ENCODE data around the gene SYVN1. TPM values are rescaled to one million over a fixed set of nuclear protein-coding genes. Genes with fewer than 3 reads are reported as not detected.

SYVN1 gene
- total and polyA plus RNA-seq, 2 donors (not counting 3 experiments of a cell fraction or from before 2014, with no cell fraction given), result 34.5 to 45.1 TPM

- no peak overlapping the region for H3K4me3 ChIP-seq (replicated peaks in 1 of 3; ENCODE audit: insufficient read depth in 1 of 3, low read depth in 1 of 3, low read length in 3 of 3)
- peaks cover 3% of the 10 kb centered on the region for H3K79me2 ChIP-seq (ENCODE audit: control insufficient read depth, insufficient read depth, low read length)
- no peak overlapping the region for H3K27ac ChIP-seq (ENCODE audit: insufficient read depth, low read depth, low read length)
- FAIRE-seq (peak; percentile 98), DNase-seq (ENCODE audit: low read depth, low spot score) (peak; percentile 87)
- no TSS peak for BruUV-seq (replicated peaks)
- H3K4me1 ChIP-seq (ENCODE audit: control insufficient read depth, extremely low read depth, insufficient read depth, low read length), result peaks cover 11% of the 10 kb centered on the region
- H2AFZ ChIP-seq (ENCODE audit: low read depth, low read length), result no peak overlapping the region
- dilution Hi-C loops (cut with MboI; ENCODE audit: extremely low pct_ligation_motif_present, low sequenced_read_pairs) (no loop called here), intact Hi-C loops (cut with micrococcal nuclease) (loop anchor here (2.0 to 5.0 kb wide), 5 partner anchors 14 to 193 kb away; partner anchors contain the start of genes ATG2A, CDCA5, SAC3D1 and VPS51)
- no peak for TF ChIP-seq GATA2 (IDR thresholded peaks at IDR 0.05; ENCODE audit: insufficient read depth, insufficient read length, low read depth, low read length)
- peak; percentile 44 for TF ChIP-seq POLR2AphosphoS5 (IDR thresholded peaks at IDR 0.05; ENCODE audit: insufficient read depth, low read depth, low read length)
- no peak for TF ChIP-seq POLR2A (IDR thresholded peaks at IDR 0.05; ENCODE audit: low read depth, low read length)
- TF ChIP-seq MYC (IDR thresholded peaks at IDR 0.05; ENCODE audit: low read depth, low read length), result no peak
- no peak for TF ChIP-seq JUN (IDR thresholded peaks at IDR 0.05; ENCODE audit: borderline replicate concordance, insufficient read depth, insufficient read length, low read depth)
- TF ChIP-seq EZH2 (IDR thresholded peaks at IDR 0.05; ENCODE audit: borderline replicate concordance, low read depth, low read length, severe bottlenecking), result no peak
- no peak for TF ChIP-seq FOS (IDR thresholded peaks at IDR 0.05; ENCODE audit: borderline replicate concordance, insufficient read depth, low read length)
- peak; percentile 94 to 96 for TF ChIP-seq CTCF (IDR thresholded peaks at IDR 0.05; ENCODE audit: extremely low read depth in 1 of 2, insufficient read depth in 1 of 2, low read depth in 1 of 2, low read length in 2 of 2)
- H3K9me3 ChIP-seq (replicated peaks; ENCODE audit: control insufficient read depth, insufficient read depth, low read length), result no peaks in the 10 kb centered on the region
- H3K36me3 ChIP-seq (ENCODE audit: control insufficient read depth in 2 of 2, extremely low read depth in 1 of 2, insufficient read depth in 2 of 2, low read length in 2 of 2), result peaks cover 0 to 16% of the 10 kb centered on the region in 2 experiments
- ChIA-PET CTCF (interaction anchor here (0.6 to 3.7 kb wide), 19 partner anchors 8 to 778 kb away, joined by 3 to 56 read pairs (median 4); partner anchors contain the start of genes ARL2, CAPN1, FAU and FIBP), POLR2A (interaction anchor here (1.0 kb wide), 1 partner anchor 14 kb away, joined by 6 read pairs; the partner anchor contains the start of gene VPS51)
- H3K9ac ChIP-seq (replicated peaks; ENCODE audit: extremely low read depth, insufficient read depth, low read length), result no peak overlapping the region
- no peaks in the 10 kb centered on the region for H3K27me3 ChIP-seq (ENCODE audit: control insufficient read depth in 2 of 2, insufficient read depth in 2 of 2, low read length in 2 of 2)
- no peaks in the 10 kb centered on the region for H3K9me1 ChIP-seq (replicated peaks; ENCODE audit: control insufficient read depth, extremely low read depth, insufficient read depth, low read length)
- H3K4me2 ChIP-seq (ENCODE audit: insufficient read depth, low read length), result no peak overlapping the region
- no peaks in the 10 kb centered on the region for H4K20me1 ChIP-seq (replicated peaks; ENCODE audit: control insufficient read depth, extremely low read depth, insufficient read depth, low read length)
Observed at GRCh38 chr11:65110354-65110861, 23.9 kb downstream of the SYVN1 start.

Data from endothelial cell of umbilical vein (primary cell).